ENCODE results near the gene TMOD3. TPM values are rescaled to one million over a fixed set of nuclear protein-coding genes. Genes with fewer than 3 reads are reported as not detected.

TMOD3 gene
- polyA plus RNA-seq, 3 donors = 42.8 to 50.9 (median 48.5) TPM

GRCh38 chr15:51904421-51904820 lies 75.0 kb downstream of the TMOD3 start:
- no peak for DNase-seq

GRCh38 chr15:51904931-51905330 lies 75.5 kb downstream of the TMOD3 start:
- no peak for DNase-seq

GRCh38 chr15:51907136-51907862 lies 77.8 kb downstream of the TMOD3 start:
- no peak for DNase-seq

DNA sequence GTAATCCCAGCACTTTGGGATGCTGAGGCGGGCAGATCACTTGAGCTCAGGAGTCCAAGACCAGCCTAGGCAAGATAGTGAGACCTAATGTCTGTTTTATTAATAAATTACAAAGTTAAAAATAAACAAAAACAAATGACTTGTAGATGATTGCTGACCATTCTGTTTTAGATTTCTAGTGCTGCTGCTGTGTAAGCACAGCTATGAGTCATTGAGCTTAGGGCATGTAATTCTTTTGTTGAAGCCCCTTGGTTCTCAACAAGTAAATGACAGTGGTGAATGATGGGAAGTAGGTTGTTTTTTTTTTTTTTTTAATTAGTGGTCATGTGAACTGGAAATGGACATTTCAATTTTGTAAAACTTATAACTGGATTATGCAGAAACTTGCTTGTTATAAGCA lies 78.9 kb downstream of the TMOD3 start:
- no peak for DNase-seq

- DNase-seq = no peak
Measured at GRCh38 chr15:51909584-51909983, 80.1 kb downstream of the TMOD3 start.

DNA sequence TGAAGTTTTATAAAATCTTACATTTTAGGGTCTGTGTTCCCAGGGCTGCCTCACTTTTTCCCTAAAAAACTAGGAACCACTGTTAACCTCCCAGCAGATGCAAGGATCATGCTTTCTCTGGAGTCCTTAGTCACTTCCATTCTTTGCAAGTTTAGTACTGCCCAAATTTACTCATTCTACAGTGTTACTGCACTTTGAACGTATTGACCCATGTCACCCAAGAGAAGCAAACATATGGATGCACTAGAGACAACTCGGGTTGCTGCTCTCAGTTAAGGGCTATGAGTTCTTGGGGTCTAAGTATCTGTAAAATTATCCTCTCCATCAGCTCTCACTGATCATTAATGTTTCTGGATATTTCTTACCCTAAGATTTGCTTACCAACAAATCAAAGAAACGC lies 83.1 kb downstream of the TMOD3 start:
- no peak for DNase-seq

DNA sequence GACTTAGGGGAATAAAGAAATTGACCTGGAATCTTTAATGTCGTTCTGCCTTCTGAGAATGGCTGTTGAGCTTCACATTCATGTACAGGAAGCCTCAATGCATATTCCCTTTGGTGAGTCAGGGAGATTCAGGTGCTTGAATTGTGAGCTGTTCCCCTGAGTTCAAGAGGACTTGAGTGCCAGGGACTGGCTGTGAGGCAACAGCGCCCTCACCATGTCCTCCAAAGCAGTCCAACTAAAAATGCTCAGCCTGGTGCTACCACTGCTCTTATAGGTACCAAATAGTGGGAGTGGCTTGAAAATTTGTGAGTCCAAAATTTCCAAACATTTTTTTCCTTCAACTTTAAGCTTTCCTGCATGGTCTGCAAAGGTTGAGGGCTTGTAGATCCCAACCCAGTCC lies 88.0 kb downstream of the TMOD3 start:
- no peak for DNase-seq

- no peak for DNase-seq
Measured at GRCh38 chr15:51924156-51925068, 95.0 kb downstream of the TMOD3 start.

DNA sequence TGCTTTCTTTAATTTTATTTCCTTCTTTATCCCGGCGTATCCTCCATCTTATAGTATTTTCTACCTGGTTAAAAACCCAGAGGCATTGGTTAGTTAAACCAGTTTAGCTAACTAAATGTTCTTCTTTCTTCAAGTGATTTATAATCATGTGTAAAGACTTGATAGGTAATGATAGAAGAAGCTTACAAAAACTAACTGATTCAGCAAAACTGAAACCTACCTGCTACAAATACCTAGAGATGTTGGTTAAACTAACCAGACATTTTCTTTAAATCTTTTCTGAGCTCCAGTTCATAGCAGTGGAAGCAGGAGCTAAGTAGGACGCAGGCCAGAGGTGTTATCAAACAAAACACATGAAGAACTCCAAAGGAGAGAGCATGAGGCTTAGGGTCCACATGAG lies 97.4 kb downstream of the TMOD3 start:
- DNase-seq = no peak

GRCh38 chr15:51931016-51931415 lies 101.6 kb downstream of the TMOD3 start:
- DNase-seq = no peak

DNA sequence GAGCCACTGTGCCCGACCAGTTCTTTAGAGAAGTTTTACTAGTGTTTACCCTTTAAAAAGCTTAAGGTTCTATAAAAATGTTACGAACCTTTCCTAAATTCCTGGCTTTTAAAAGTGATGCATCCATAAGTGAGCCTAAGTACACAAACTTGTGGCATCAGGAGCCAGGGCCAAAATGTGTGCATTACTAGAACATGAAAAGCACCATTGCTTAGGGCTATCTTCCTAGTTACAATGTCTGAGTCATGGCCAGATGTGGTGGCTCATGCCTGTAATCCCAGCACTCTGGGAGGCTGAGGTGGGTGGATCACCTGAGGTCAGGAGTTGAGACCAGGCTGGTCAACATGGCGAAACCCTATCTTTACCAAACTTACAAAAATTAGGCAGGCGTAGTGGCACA lies 102.2 kb downstream of the TMOD3 start:
- DNase-seq = no peak

DNA sequence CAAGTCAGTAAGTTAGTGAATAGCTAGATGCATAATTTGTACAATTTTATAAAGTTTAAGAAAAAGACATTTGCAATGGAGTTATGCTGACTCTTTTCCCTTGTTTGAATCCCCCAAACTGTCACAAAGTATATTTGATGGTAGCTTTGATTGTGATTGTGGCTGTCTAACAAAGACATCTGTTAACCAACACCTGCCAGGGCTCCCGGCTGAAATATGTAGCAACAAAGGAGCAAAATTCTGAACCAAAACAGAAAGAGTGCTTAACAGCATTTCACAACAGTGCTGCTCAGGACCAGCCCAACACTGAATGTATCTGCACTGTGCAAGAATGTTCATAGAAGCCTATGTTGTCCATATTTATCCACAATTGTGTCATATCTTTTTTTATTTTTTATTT lies 102.7 kb downstream of the TMOD3 start:
- DNase-seq = no peak

- no peak for DNase-seq
Measured at GRCh38 chr15:51935466-51936104, 106.1 kb downstream of the TMOD3 start.

GRCh38 chr15:51936105-51936478 lies 106.6 kb downstream of the TMOD3 start:
- no peak for DNase-seq

DNA sequence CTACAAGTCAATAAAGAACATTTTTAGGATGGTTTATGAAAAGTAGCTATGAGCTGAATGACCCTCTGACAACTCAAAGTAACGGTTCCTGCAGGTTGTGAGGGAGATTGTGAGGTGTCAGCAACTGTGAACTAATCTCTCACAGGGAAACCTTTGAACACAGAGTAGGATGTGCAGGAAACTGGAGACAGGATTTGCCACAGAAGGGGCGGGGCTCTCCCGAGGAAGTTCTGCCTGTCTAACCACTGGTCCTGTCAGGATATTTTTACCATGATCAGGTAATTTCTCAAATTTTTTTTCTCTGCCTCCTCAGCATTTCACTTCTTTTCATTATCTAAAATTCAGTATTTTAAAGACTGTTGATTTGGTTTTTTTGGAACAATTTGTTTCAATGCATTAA lies 108.8 kb downstream of the TMOD3 start:
- no peak for DNase-seq

GRCh38 chr15:51939216-51939615 lies 109.8 kb downstream of the TMOD3 start:
- no peak for DNase-seq

- DNase-seq = no peak
Measured at GRCh38 chr15:51947124-51947523, 117.7 kb downstream of the TMOD3 start.

DNA sequence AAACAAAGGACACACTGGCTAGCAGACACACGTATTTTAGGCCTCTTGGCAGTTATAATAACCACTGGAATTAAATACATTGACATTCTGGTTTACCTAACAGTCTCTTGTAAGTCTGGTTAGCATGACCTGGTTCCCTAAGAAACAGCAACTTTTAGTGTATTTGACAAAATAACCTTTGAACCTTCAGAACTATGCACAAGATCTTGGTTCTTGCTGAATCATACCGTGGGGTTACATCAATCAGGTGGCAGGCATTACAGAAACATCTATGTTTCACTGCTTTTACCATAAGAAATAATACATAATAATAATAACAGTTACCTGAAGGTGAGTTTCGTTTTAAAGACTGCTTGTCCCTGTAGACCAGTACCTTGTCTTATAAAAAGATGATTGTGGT lies 123.4 kb downstream of the TMOD3 start:
- no peak for DNase-seq

- DNase-seq = no peak
Measured at GRCh38 chr15:51955504-51955903, 126.1 kb downstream of the TMOD3 start.
